Liver (tissue), 3 donors: ENCODE data around the gene ERCC3.

Experiments
- HNF4G ChIP-seq: IDR thresholded peaks from 2 replicates; pipeline ENCODE4 v1.6.1; 2016; ENCODE audit warnings: antibody characterized with exemption
- TF ChIP-seq, protein P1 (sequence below): fragments of 150-350 bp; IDR thresholded peaks from 2 replicates; pipeline ENCODE4 v1.5.1; 2017; ENCODE audit warnings: improper control_type of control experiment, low read depth, low read length; ENCODE audit not compliant: missing input control
- donor health status: healthy.
- donor health status: healthy.

GRCh38 chr2:127320067-127320466 lies 26.1 kb upstream of the ERCC3 start:
- no peak for TF ChIP-seq HNF4G
- TF ChIP-seq, protein P1, sequence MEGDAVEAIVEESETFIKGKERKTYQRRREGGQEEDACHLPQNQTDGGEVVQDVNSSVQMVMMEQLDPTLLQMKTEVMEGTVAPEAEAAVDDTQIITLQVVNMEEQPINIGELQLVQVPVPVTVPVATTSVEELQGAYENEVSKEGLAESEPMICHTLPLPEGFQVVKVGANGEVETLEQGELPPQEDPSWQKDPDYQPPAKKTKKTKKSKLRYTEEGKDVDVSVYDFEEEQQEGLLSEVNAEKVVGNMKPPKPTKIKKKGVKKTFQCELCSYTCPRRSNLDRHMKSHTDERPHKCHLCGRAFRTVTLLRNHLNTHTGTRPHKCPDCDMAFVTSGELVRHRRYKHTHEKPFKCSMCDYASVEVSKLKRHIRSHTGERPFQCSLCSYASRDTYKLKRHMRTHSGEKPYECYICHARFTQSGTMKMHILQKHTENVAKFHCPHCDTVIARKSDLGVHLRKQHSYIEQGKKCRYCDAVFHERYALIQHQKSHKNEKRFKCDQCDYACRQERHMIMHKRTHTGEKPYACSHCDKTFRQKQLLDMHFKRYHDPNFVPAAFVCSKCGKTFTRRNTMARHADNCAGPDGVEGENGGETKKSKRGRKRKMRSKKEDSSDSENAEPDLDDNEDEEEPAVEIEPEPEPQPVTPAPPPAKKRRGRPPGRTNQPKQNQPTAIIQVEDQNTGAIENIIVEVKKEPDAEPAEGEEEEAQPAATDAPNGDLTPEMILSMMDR: no peak
